B cell (primary cell): ENCODE measurements around the gene DEPDC4. TPM values are rescaled to one million over a fixed set of nuclear protein-coding genes. Genes with fewer than 3 reads are reported as not detected.
"Not testable (repeated sequence)": the region's sequence is repeated elsewhere in the genome, so short reads cannot be mapped to it uniquely, and the experiment has no call there.

ENCODE experiments used
- ATAC-seq: fragments of 200-7000 bp; cut with Tn5 transposase; one replicate; pipeline ENCODE4 v1.10.0; 2021; ENCODE audit warnings: low read depth, mild to moderate bottlenecking, moderate number of reproducible peaks, moderate library complexity
- CTCF ChIA-PET: fragments of 350-600 bp; sonication (Branson Sonifier 250); formaldehyde crosslinking; loops from one replicate; lab custom pipeline; 2021; ENCODE audit warnings: antibody characterized with exemption, inconsistent platforms; lab: Charles Lee
- POLR2A ChIA-PET: fragments of 350-600 bp; sonication (Branson Sonifier 250); formaldehyde crosslinking; loops from one replicate; lab custom pipeline; 2021; ENCODE audit warnings: antibody characterized with exemption; lab: Charles Lee
- DNase-seq: peaks from one replicate; pipeline ENCODE4 v3.0.0; 2013
- H2AFZ ChIP-seq: 2 replicates; pipeline ENCODE4 v1.6.1; 2012; ENCODE audit warnings: mild to moderate bottlenecking, low read depth, low read length; ENCODE audit not compliant: insufficient read depth, poor library complexity, severe bottlenecking
- H3K27ac ChIP-seq, 2 donors: 1 replicate in 1 of 2; 2 replicates in 1 of 2; pipeline ENCODE4 v1.5.1; 2012 to 2013; ENCODE audit warnings: low read length in 2 of 2, mild to moderate bottlenecking in 2 of 2, moderate library complexity in 1 of 2
- H3K27me3 ChIP-seq, 4 experiments: fragments of 200-600 bp in 1 of 4; sonication (generic) in 1 of 4; replicated peaks in 1 of 4; 1 replicate in 2 of 4; 2 replicates in 2 of 4; pipeline versions ENCODE4 v1.6.1 to v1.7.0; 2013 to 2016; ENCODE audit warnings: low read length in 3 of 4, mild to moderate bottlenecking in 2 of 4, mixed read lengths in 1 of 4, moderate library complexity in 1 of 4; ENCODE audit not compliant: insufficient read depth in 4 of 4, control insufficient read depth in 3 of 4; ENCODE audit errors: control extremely low read depth in 1 of 4
- H3K36me3 ChIP-seq, 2 experiments: replicated peaks in 1 of 2; 1 replicate in 1 of 2; 2 replicates in 1 of 2; pipeline versions ENCODE4 v1.6.1 to v1.7.1; 2013; ENCODE audit warnings: low read length in 1 of 2; ENCODE audit not compliant: insufficient read depth in 2 of 2, control insufficient read depth in 1 of 2; ENCODE audit errors: control extremely low read depth in 1 of 2, extremely low read depth in 1 of 2
- H3K4me1 ChIP-seq, 2 donors: fragments of 200-600 bp in 1 of 2; sonication (generic) in 1 of 2; 1 replicate in 1 of 2; 2 replicates in 1 of 2; pipeline versions ENCODE4 v1.5.1 to v1.6.1; 2013 to 2017; ENCODE audit warnings: low read length in 2 of 2; ENCODE audit not compliant: control insufficient read depth in 2 of 2, insufficient read depth in 2 of 2
- H3K4me2 ChIP-seq: replicated peaks from 2 replicates; pipeline ENCODE3; 2012; ENCODE audit warnings: mild to moderate bottlenecking, low read depth, low read length; ENCODE audit not compliant: poor library complexity, severe bottlenecking
- H3K4me3 ChIP-seq, 5 experiments: fragments of 200-600 bp in 1 of 5; sonication (generic) in 1 of 5; 1 replicate in 3 of 5; 2 replicates in 2 of 5; pipeline versions ENCODE4 v1.5.1 to v1.7.0; 2011 to 2016; ENCODE audit warnings: low read length in 4 of 5, mild to moderate bottlenecking in 4 of 5, low read depth in 2 of 5, control low read depth in 1 of 5, moderate library complexity in 1 of 5; ENCODE audit not compliant: insufficient read depth in 1 of 5; ENCODE audit errors: control extremely low read depth in 1 of 5, extremely low read depth in 1 of 5
- H3K79me2 ChIP-seq: fragments of 200-600 bp; sonication (generic); one replicate; pipeline ENCODE4 v1.6.0; 2016; ENCODE audit warnings: low read length; ENCODE audit not compliant: control insufficient read depth, insufficient read depth
- H3K9ac ChIP-seq: fragments of 200-600 bp; sonication (generic); 2 replicates; pipeline ENCODE4 v1.6.1; 2017; ENCODE audit warnings: mild to moderate bottlenecking, low read length, moderate library complexity
- H3K9me3 ChIP-seq, 3 donors: one replicate each; pipeline versions ENCODE4 v1.6.1 to v1.7.1; 2013; ENCODE audit warnings: low read length in 2 of 3; ENCODE audit not compliant: control insufficient read depth in 2 of 3, insufficient read depth in 1 of 3; ENCODE audit errors: control extremely low read depth in 1 of 3
- H4K20me1 ChIP-seq: 2 replicates; pipeline ENCODE4 v1.6.0; 2012; ENCODE audit warnings: mild to moderate bottlenecking, low read length; ENCODE audit not compliant: insufficient read depth, control insufficient read depth, poor library complexity, severe bottlenecking
- H3K27ac Mint-ChIP-seq: one replicate; pipeline ENCODE4 v1.8.0; 2021; ENCODE audit warnings: mixed read lengths
- H3K27me3 Mint-ChIP-seq: one replicate; pipeline ENCODE4 v1.8.0; 2021; ENCODE audit warnings: mixed read lengths
- H3K4me1 Mint-ChIP-seq: one replicate; pipeline ENCODE4 v1.8.0; 2021; ENCODE audit warnings: mixed read lengths
- H3K4me3 Mint-ChIP-seq: one replicate; pipeline ENCODE4 v1.8.0; 2021; ENCODE audit warnings: mixed read lengths
- H3K9me3 Mint-ChIP-seq: one replicate; pipeline ENCODE4 v1.8.0; 2022; ENCODE audit warnings: mixed read lengths; ENCODE audit not compliant: insufficient read depth
- WGBS: methylation state at CpG from one replicate; pipeline ENCODE4 v1.1.5; 2013; ENCODE audit warnings: missing lambda C conversion rate; ENCODE audit not compliant: insufficient coverage; 5-methylcytosine and 5-hydroxymethylcytosine counted together
- intact Hi-C: fragments of 100-400 bp; cut with micrococcal nuclease; formaldehyde crosslinking; loops from one replicate; pipeline ENCODE4 v1.10.0; 2022
- polyA plus RNA-seq: library from polyadenylated mRNA; depleted of rRNA; stranded (reverse); fragments of >200 nt; gene quantifications from 2 replicates; pipeline ENCODE4 v1.2.3, GENCODE V29; 2012
- total RNA-seq, 2 donors: library from RNA; stranded (reverse); fragments of 120-200 nt in 1 of 2; gene quantifications; 1 replicate in 1 of 2; 2 replicates in 1 of 2; pipeline versions ENCODE4 v1.2.3 to v1.2.4, GENCODE V29; 2013 to 2022

Gene DEPDC4
- total and polyA plus RNA-seq, 2 donors (not counting 1 experiment from before 2014, with no cell fraction given), result 1.2 to 1.8 TPM

DNA sequence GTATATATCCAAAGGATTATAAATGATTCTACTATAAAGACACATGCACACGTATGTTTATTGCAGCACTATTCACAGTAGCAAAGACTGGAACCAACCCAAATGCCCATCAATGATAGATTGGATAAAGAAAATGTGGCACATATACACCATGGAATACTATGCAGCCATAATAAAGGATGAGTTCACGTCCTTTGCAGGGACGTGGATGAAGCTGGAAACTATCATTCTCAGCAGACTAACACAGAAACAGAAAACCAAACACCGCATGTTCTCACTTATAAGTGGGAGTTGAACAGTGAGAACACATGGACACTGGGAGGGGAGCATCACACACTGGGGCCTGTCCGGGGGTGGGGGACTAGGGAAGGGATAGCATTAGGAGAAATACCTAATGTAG is 41.3 kb upstream of the DEPDC4 start:
- H3K4me3 Mint-ChIP-seq, H3K4me1 Mint-ChIP-seq, H3K79me2 ChIP-seq, H3K4me3 ChIP-seq, H3K4me2 ChIP-seq, H3K27me3 Mint-ChIP-seq, H3K9me3 ChIP-seq, H3K4me1 ChIP-seq, DNase-seq, H4K20me1 ChIP-seq, intact Hi-C loops, CTCF ChIA-PET, H3K27ac Mint-ChIP-seq, POLR2A ChIA-PET, ATAC-seq, H3K27ac ChIP-seq, H3K27me3 ChIP-seq, H2AFZ ChIP-seq, H3K9me3 Mint-ChIP-seq, H3K9ac ChIP-seq: not testable (repeated sequence)
- no CpG with 5 or more reads among the region's 5 CpGs for WGBS
- H3K36me3 ChIP-seq, result peaks cover 3 to 20% of the 10 kb centered on the region in 2 experiments

DNA sequence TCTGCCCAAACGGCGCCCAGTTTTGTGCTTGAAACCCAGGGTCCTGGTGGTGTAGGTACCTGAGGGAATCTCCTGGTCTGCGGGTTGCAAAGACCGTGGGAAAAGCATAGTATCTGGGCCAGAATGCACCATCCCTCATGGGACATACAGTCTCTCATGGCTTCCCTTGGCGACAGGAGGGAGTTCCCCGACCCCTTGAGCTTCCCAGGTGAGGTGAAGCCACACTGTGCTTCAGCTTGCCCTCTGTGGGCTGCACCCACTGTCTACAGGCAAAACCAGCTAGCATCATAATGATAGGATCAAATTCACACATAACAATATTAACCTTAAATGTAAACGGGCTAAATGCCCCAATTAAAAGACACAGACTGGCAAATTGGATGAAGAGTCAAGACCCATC is 37.5 kb upstream of the DEPDC4 start:
- H3K4me3 ChIP-seq, H3K27ac ChIP-seq, intact Hi-C loops, H3K4me1 Mint-ChIP-seq, H3K4me2 ChIP-seq, H3K27ac Mint-ChIP-seq, H3K79me2 ChIP-seq, H3K27me3 ChIP-seq, H3K9me3 ChIP-seq, H3K4me1 ChIP-seq, POLR2A ChIA-PET, H3K27me3 Mint-ChIP-seq, CTCF ChIA-PET, H2AFZ ChIP-seq, H3K9me3 Mint-ChIP-seq, H3K4me3 Mint-ChIP-seq, DNase-seq, ATAC-seq, H3K9ac ChIP-seq, H4K20me1 ChIP-seq: not testable (repeated sequence)
- H3K36me3 ChIP-seq, result peaks cover 6 to 37% of the 10 kb centered on the region in 2 experiments
- 96% methylated on average over 6 of the region's 7 CpGs for WGBS
